HUES6 (cell line): ENCODE data around the gene CARMIL1.

Experiments used
- H3K27ac ChIP-seq: 2 replicates; pipeline ENCODE4 v1.7.0; 2013; ENCODE audit warnings: low read depth, mild to moderate bottlenecking, low read length, inconsistent platforms
- H3K27me3 ChIP-seq: 2 replicates; pipeline ENCODE4 v1.6.1; 2013; ENCODE audit warnings: low read length; ENCODE audit not compliant: control insufficient read depth, insufficient read depth
- H3K36me3 ChIP-seq: 2 replicates; pipeline ENCODE4 v1.6.1; 2013; ENCODE audit warnings: low read length; ENCODE audit not compliant: control insufficient read depth, insufficient read depth
- H3K4me1 ChIP-seq: 2 replicates; pipeline ENCODE4 v1.6.1; 2013; ENCODE audit warnings: low read length; ENCODE audit not compliant: control insufficient read depth, insufficient read depth
- H3K4me3 ChIP-seq: 2 replicates; pipeline ENCODE4 v1.5.1; 2013; ENCODE audit warnings: low read depth, low read length
- H3K9ac ChIP-seq: one replicate; pipeline ENCODE4 v1.6.1; 2013; ENCODE audit warnings: mild to moderate bottlenecking, low read length
- H3K9me3 ChIP-seq: 2 replicates; pipeline ENCODE4 v1.6.1; 2013; ENCODE audit warnings: low read depth, low read length; ENCODE audit not compliant: control insufficient read depth, insufficient read depth

Gene CARMIL1

GRCh38 chr6:25389471-25389870 is 110.3 kb downstream of the CARMIL1 start:
- H3K4me1 ChIP-seq: peaks cover 2% of the 10 kb centered on the region; the same call in 1 of the 2 replicates
- H3K36me3 ChIP-seq: no peaks in the 10 kb centered on the region
- H3K9me3 ChIP-seq: no peaks in the 10 kb centered on the region
- H3K27ac ChIP-seq: no peak overlapping the region
- no peak overlapping the region for H3K4me3 ChIP-seq
- no peak overlapping the region for H3K9ac ChIP-seq
- no peaks in the 10 kb centered on the region for H3K27me3 ChIP-seq

GRCh38 chr6:25392372-25392771 is 113.2 kb downstream of the CARMIL1 start:
- no peaks in the 10 kb centered on the region for H3K36me3 ChIP-seq
- no peak overlapping the region for H3K4me3 ChIP-seq
- H3K4me1 ChIP-seq: peaks cover 5% of the 10 kb centered on the region
- no peak overlapping the region for H3K27ac ChIP-seq
- no peak overlapping the region for H3K9ac ChIP-seq
- no peaks in the 10 kb centered on the region for H3K27me3 ChIP-seq
- no peaks in the 10 kb centered on the region for H3K9me3 ChIP-seq

GRCh38 chr6:25395731-25396130 is 116.6 kb downstream of the CARMIL1 start:
- no peaks in the 10 kb centered on the region for H3K36me3 ChIP-seq
- H3K9me3 ChIP-seq: no peaks in the 10 kb centered on the region
- no peaks in the 10 kb centered on the region for H3K27me3 ChIP-seq
- H3K9ac ChIP-seq: no peak overlapping the region
- H3K4me3 ChIP-seq: no peak overlapping the region
- no peak overlapping the region for H3K27ac ChIP-seq
- peaks cover 2% of the 10 kb centered on the region for H3K4me1 ChIP-seq

DNA sequence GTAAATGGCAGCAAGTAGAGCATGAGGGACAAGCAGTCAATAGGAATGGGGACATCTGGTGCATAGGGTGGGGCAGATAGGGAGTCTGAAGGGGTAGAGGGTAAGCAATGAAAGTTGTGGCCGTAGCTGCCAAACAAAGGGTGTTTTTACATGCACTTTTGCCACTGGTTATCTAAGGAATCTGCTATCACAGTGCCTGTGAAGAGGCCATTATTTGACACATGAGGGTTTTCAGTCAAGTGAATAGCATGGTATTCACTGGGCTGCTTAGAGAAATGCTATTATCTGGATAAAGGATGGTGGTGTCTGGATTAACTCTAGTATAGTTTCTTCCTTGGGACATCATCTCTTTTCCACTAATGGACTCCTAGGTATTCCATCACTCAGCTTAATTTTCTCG is 118.2 kb downstream of the CARMIL1 start:
- H3K36me3 ChIP-seq: no peaks in the 10 kb centered on the region
- no peak overlapping the region for H3K9ac ChIP-seq
- no peaks in the 10 kb centered on the region for H3K27me3 ChIP-seq
- H3K4me1 ChIP-seq: peaks cover 2% of the 10 kb centered on the region
- no peaks in the 10 kb centered on the region for H3K9me3 ChIP-seq
- H3K27ac ChIP-seq: no peak overlapping the region
- no peak overlapping the region for H3K4me3 ChIP-seq

GRCh38 chr6:25399885-25400284 is 120.7 kb downstream of the CARMIL1 start:
- Histone ChIP-seq H3K4me3 (no peak overlapping the region), H3K36me3 (no peaks in the 10 kb centered on the region), H3K4me1 (peaks cover 16% of the 10 kb centered on the region), H3K27ac (no peak overlapping the region), H3K9me3 (no peaks in the 10 kb centered on the region), H3K27me3 (no peaks in the 10 kb centered on the region), H3K9ac (no peak overlapping the region)

GRCh38 chr6:25401711-25402110 is 122.5 kb downstream of the CARMIL1 start:
- H3K36me3 ChIP-seq: no peaks in the 10 kb centered on the region
- no peaks in the 10 kb centered on the region for H3K27me3 ChIP-seq
- no peak overlapping the region for H3K9ac ChIP-seq
- H3K4me1 ChIP-seq: peaks cover 15% of the 10 kb centered on the region
- H3K9me3 ChIP-seq: no peaks in the 10 kb centered on the region
- H3K27ac ChIP-seq: no peak overlapping the region
- H3K4me3 ChIP-seq: no peak overlapping the region

- Histone ChIP-seq H3K4me3 (no peak overlapping the region), H3K9me3 (no peaks in the 10 kb centered on the region), H3K36me3 (no peaks in the 10 kb centered on the region), H3K27ac (no peak overlapping the region), H3K4me1 (peaks cover 19% of the 10 kb centered on the region), H3K9ac (no peak overlapping the region), H3K27me3 (no peaks in the 10 kb centered on the region)
These were observed 123.0 kb downstream of the CARMIL1 start for GRCh38 chr6:25402125-25402524.

GRCh38 chr6:25403150-25403549 is 124.0 kb downstream of the CARMIL1 start:
- H3K27ac ChIP-seq: no peak overlapping the region
- no peaks in the 10 kb centered on the region for H3K36me3 ChIP-seq
- no peaks in the 10 kb centered on the region for H3K27me3 ChIP-seq
- H3K9ac ChIP-seq: no peak overlapping the region
- no peak overlapping the region for H3K4me3 ChIP-seq
- peaks cover 28% of the 10 kb centered on the region for H3K4me1 ChIP-seq
- H3K9me3 ChIP-seq: no peaks in the 10 kb centered on the region

- H3K27ac ChIP-seq: no peak overlapping the region
- no peaks in the 10 kb centered on the region for H3K36me3 ChIP-seq
- no peak overlapping the region for H3K9ac ChIP-seq
- H3K4me1 ChIP-seq: peaks cover 28% of the 10 kb centered on the region
- H3K27me3 ChIP-seq: no peaks in the 10 kb centered on the region
- H3K4me3 ChIP-seq: no peak overlapping the region
- H3K9me3 ChIP-seq: no peaks in the 10 kb centered on the region
These were observed 124.9 kb downstream of the CARMIL1 start for GRCh38 chr6:25404091-25404490.

GRCh38 chr6:25404693-25405169 is 125.6 kb downstream of the CARMIL1 start:
- Histone ChIP-seq H3K4me3 (no peak overlapping the region), H3K27me3 (no peaks in the 10 kb centered on the region), H3K4me1 (peaks cover 28% of the 10 kb centered on the region), H3K27ac (no peak overlapping the region), H3K9me3 (no peaks in the 10 kb centered on the region), H3K9ac (no peak overlapping the region), H3K36me3 (no peaks in the 10 kb centered on the region)

- Histone ChIP-seq H3K4me3 (no peak overlapping the region), H3K9me3 (no peaks in the 10 kb centered on the region), H3K4me1 (peaks cover 28% of the 10 kb centered on the region), H3K27me3 (no peaks in the 10 kb centered on the region), H3K9ac (no peak overlapping the region), H3K36me3 (no peaks in the 10 kb centered on the region), H3K27ac (no peak overlapping the region)
These were observed 126.3 kb downstream of the CARMIL1 start for GRCh38 chr6:25405442-25405841.

DNA sequence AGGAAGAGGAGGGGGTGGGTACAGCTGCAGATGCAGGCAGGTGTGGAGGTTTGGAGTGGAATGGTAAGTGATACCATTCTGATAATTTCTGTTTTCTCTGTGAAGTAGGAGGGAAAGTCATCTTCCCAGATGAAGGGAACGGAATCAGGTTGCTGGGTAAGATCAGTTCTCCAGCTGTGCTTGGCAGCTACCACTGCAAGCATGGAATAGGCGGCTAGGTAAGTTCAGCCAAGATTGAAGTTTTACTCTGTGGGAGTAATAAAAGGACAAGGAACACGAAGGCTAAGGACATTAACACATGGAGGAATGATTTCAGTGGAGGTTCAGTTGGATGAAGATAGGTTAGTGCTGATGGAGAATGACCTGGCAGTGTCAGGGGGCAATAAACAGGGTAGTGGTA is 128.3 kb downstream of the CARMIL1 start:
- H3K9ac ChIP-seq: no peak overlapping the region
- no peaks in the 10 kb centered on the region for H3K27me3 ChIP-seq
- no peaks in the 10 kb centered on the region for H3K9me3 ChIP-seq
- no peaks in the 10 kb centered on the region for H3K36me3 ChIP-seq
- H3K27ac ChIP-seq: no peak overlapping the region
- no peak overlapping the region; the same call in 1 of the 2 replicates for H3K4me3 ChIP-seq
- H3K4me1 ChIP-seq: peaks cover 28% of the 10 kb centered on the region
